T-helper 9 cell (primary cell): ENCODE data around the gene RHO.

ENCODE experiments used
- DNase-seq: peaks from one replicate; pipeline ENCODE4 v3.0.0-alpha.2; 2020

RHO gene

DNA sequence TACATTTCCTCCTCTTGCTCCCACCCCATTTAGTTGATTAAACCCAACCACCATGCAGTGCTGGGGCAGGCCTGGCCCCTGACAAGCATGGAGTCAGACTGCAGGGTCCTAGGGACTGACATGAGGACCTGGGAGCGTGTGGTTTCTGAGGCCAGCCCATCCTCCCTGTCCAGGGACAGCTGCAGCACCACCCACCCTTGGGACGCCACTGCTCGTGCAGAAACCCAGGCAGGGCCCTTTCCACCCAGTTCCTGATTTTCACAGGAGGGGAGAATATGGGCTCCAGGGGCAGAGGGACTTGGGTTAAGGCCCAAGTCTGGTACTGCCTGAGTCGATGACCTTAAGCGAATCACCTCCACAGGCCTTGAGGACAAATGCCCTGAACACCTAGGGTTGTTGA is 54.4 kb downstream of the RHO start:
- DNase-seq, result no peak

DNA sequence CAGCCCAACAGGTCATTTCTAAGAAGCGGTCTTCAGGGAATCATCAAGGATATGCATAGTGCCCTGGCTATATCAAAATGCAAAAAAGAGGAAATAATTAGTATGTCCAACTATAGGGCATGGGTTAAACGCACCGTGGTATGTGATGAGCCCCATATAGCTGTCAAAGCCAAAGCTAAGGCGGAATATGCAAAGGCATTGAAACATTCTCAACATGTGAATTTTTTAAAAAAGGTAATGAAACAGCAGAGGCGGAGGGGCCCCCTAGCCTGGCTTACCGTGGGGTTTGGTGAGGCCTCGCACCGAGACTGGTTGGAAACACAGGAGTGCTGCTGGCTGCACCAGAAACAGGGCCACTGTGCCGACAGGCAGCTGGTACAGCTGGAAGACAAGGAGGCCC is 54.9 kb downstream of the RHO start:
- DNase-seq, result no peak

DNA sequence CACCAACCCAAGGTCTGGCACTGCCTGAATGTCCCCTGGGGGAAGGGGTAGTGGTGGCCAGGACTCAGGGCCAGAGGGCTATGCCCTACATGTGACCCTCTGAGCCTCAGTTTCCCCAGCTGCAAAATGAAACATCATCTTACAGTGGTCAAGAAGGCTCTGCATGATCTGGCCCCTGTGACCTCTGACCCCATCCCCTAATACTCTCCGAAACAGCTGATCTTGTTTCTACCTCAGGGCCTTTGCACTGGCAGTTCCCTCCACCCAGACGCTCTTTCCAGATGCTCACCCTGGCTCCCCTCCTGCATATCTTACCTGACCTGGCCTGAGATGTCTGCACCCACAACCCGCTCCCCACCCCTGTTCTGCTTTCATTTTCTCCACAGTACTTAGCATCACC is 56.2 kb downstream of the RHO start:
- no peak for DNase-seq
